ENCODE results near the gene USP32.

The USP32 gene

DNA sequence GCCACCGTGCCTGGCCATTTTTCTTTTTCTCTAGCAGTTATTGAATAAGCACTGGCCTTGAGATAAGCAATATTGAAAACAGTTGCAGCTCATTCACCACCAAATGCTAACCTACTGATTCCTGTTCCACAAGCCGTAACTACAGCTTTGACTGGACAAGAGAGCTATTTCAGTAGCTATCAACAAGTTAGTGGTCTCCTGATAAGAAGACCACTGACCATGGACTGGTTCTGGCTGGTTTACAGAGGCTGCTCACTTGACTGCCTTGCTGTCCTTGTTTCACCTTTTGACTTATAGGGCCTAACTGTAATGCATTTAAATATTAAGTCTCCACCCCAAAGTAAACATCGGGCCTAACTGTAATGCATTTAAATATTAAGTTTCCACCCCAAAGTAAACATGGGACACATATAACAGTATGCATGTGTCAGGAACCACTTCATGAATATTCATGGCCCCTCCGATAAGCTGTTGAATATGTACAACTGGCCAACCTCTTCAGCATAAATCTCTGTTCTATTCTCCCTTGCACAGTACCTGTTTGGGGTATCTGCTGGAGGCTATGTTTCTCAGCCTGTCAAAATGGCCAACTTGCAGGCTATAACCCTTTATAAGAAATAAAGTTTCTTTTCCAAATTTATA lies 94.1 kb downstream of the USP32 start:
- DNase-seq: no peak

DNA sequence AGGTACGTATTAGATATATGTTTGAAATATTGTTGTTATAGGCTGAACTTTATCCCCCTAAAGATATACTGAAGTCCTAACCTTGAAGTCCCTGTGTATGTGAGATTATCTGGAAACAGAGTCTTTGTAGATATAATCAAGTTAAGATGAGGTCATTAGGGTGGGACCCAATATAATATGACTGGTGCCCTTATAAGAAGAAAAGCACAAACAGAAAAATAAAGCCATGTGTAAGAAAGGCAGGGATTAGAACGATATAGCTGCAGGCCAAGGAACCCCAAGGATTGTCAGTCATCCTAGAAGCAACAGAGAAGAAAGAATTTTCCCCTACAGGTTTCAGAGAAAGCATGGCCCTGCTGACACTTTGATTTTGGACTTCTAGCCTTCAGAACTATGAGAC lies 95.8 kb downstream of the USP32 start:
- no peak for DNase-seq

DNA sequence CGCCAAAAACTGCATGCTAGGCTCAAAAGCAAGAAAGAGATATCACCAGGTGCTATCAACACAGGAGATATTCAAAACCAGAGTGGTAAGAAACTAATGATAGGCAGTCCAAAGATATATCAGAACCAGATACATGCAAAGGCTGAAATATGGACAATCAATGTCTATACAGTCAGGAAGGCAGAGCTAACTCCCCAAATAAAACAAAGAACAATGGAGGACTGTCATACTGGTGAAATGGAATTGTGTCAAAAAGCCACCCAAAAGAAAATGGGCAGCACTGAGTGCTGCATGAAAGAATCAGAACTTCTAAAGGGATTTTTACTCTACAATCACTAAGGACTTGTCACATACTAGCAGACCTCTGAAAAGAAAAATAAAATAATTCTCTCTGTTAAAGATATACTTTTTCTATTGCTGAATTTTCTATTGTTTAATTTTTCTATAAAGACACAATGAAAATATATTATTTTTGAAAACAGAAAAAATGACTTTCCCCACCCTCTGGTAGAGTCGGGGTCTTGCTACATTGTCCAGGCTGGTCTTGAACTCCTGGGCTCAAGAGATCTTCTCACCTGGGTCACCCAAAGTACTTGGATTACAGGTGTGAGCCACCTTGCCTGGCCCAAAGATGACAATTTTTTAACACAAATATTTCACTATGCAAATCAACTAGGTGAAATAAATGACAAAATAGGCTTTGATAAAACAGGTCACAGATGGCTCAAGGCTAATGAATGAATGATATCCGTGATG lies 98.2 kb downstream of the USP32 start:
- DNase-seq: no peak

DNA sequence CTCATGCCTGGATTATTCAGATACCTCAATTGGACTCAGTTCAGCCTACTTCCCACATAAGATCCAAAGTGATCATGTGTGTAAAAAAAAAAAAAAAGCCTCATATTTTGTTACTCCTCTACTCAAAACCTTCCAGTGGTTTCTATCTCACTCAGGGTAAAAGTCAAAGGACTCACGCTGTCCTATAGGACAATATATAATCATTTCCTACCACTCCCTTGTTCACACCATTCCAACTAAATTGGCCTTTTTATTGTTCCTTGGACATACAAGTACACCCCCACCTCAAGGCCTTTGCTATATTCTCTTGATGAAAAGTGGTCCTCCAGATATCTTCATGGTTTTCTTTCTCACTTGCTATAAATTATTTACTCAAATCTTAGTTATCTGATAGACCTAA lies 99.2 kb downstream of the USP32 start:
- DNase-seq: no peak

DNA sequence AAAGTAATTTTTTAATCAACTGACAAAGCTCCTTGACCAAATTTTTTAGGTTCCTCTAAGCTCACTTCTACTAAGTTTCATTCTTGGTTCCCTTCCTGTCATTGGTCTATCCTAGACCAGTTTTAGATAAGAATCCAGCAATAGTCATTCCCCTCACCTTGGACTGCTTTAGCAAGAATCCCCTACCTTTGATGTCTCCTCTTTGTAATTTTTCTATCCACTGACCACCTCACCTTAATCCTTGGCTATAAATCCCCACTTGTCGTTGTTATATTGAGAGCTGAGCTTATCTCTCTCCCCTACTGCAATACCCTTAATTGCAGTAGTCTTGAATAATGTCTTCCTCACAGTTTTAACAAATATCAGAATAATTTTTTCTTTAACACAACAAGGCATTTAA lies 107.2 kb downstream of the USP32 start:
- DNase-seq: no peak

DNA sequence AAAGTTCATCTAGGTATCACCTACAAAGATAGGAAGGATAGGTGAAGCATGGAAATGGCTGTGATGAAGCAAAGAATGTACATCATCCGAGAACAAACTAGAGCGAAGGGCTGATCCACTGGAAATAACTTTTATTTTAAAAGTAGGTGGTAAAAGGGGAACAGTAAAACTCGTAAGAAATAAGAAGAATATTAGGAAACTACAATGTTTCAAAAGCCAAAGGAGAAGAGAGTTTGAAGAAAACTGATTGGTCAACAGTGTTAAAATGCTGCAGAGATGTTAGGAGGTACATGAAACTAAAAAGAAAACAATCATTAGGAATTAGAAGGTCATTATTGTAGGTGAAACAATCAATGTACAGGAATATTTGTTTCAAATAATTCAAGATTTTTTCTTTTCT lies 108.1 kb downstream of the USP32 start:
- DNase-seq: no peak

DNA sequence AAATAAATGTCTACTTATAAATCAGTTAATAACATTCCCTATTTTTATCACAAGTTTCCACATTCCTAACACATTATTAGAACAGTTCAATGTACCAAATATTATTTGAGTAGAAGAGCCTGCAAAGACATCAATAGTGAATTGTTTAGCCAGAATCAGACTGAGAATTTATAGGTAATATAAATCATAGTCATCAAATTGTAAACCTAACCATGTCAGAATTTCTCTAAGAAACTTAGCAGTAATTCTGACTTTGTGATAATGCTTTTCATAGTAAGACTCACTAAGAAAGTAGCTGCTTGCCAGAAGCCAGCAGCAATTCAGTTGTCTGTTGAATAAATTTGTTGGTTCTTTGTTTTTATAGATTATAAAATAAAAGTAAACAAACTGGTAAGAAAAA lies 111.3 kb downstream of the USP32 start:
- no peak for DNase-seq

DNA sequence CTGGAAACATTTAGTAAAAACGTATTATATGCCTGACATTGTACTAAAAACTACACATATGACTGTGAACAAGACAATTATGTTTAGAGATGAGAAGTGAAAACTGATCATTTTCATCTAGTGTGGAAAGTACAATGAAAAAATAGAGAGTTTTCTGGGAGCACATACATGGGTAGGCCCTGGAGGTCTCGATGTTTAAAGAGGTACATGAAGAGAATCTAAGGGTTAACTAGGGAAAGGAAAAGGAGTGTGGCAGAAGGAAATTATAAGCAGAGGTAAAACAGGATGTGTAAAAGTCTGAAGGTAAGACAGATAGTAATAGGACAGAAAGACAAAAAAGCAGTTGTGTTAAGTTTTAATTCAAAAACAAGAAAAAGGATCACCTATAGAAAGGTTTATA lies 113.7 kb downstream of the USP32 start:
- DNase-seq: no peak

DNA sequence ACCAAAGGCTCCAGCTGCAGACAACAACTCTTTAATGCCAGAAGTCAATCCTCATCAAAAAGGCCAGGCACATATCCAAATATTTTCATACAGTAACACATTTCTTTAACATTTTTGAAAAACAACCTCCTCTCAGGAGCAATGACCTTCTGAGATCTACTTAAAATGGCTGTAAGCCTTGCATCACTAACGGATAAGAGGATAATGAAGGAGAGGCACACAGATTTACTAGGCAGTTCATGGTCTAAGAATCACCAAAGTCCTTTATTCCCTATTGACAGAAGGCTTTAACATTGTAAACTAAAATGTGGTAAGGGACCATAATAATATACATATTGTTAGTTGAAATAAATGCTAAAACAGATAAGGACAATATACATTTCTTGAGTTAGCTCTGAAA lies 114.7 kb downstream of the USP32 start:
- no peak for DNase-seq

DNA sequence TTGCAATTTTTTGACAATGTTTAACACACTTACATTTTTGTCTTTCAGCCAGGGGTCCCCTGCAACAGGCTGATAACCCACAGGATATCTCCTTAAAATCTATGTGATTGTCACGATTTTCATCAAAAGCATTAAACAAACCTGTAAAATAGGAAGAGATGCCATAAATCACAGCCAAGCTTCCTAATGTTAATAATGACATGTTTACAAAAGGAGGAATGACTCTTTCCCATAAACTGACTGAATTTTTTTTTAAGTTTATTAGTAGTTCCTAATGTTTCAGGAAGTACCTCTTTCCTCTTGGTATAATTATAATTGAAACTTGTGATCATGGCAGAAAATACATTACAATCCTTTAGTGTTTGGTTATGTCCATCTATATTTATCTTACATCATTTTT lies 122.5 kb downstream of the USP32 start:
- no peak for DNase-seq

DNA sequence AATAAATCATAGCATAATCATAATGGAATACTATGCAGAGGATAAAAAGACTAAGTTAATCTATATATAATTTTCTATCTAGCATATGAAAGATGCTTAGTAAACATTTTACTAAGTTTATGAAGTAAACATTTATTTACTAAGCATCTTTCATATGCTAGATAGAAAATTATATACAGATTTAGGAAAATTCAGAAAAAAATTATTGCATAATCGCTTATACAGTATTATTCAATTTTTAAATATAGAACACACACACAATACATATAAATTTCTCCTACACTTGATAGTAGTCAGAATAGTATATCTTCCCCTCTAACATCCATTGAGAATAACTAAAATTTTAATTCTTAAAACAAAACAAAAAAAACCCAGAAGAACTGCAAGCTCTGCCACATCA lies 131.4 kb downstream of the USP32 start:
- DNase-seq: no peak

DNA sequence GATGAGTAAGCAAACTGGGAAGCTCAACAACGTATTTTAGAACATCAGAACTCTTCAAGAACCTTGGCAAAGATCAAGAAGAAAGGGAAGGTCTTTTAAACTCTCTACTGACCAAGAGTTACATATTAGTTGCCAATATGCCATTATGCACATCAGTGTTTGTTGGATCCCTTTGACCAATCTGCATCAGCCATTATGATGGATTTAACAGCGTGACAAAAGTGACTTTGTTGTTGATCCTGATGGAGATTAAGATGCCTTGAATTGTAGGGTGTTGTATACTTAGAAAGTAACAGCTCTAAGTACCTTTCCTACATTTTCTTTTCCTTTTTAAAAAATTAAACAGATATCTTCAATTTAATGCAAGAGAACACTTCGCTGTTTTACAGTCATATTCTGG lies 133.6 kb downstream of the USP32 start:
- no peak for DNase-seq

DNA sequence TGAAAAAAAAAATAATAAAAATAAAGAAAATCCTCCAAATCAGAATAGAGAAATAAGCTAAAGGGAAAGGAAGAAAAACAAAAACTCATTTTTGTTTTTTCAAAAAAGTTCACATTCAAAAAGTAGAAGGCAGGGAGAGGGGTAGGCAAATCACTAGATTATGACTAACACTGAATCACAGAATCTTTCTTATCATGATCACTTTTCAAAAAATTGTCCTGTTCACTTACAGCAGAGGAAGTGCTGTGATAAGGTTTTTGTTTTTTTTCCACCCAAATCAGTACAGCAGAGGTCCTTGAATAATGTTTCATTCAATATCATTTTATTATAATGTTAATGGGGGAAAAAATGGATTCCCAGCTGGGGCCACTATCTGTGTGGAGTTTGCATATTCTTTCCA lies 135.8 kb downstream of the USP32 start:
- DNase-seq: no peak

DNA sequence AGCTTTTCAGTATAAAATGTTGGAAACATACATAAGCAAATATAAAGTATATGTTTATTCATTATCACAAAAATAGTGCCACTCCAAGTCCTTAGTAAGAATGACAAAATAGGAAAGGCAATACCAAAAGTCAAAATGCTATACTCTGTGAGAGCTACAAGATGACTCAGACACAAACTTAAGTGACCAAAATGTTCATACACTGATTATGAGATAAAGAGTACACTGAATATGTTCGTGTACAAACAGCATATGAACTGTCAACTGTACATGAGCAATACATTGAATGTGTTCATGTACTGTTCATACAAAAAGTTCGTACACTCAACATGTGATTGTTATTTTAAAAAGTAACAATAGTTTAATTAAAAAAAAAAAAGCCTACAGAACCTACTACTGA lies 138.9 kb downstream of the USP32 start:
- no peak for DNase-seq

DNA sequence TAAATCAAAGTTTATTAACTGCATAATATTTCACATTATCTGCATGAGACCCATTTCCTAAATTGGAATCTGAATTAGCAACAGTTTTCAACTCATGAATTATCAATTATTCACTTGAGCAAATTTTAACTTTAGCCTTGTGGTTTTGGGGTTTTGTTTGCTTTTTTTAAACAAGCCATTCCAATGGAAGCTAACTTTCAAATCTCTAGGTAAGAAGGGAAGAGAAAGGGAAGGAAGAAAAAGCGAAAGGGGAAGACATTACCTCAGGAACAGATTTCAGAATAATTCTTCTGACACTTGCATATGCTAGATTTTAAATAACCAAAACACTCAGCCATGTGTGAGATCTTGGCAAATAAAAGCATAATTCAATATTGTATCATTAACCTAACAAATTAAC lies 139.5 kb downstream of the USP32 start:
- no peak for DNase-seq

DNA sequence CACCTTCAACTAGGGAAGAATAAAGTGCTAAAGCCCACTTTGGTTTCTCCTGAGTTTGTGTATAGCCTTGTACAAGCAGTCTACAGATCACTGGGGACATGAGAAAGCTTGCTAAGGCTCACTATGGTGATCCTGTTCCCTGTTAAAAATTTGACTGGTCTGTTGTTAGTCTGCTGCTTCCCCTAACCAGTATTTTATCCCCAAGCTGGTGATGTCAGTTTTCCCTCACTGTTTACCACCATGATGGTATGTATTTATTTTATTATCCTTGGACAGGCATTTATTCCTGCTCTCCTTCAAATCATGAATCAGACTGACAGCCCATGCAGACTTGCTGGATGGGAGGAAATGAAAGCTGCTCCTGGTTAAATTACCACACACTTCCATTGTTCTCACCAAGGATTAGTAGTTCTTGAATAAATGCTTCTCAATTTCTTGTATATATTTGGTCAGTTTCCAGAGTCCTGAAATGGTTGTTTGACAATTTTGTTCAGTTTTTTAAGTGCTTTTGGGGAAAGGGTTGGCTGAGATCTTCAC lies 142.6 kb downstream of the USP32 start:
- no peak for DNase-seq

DNA sequence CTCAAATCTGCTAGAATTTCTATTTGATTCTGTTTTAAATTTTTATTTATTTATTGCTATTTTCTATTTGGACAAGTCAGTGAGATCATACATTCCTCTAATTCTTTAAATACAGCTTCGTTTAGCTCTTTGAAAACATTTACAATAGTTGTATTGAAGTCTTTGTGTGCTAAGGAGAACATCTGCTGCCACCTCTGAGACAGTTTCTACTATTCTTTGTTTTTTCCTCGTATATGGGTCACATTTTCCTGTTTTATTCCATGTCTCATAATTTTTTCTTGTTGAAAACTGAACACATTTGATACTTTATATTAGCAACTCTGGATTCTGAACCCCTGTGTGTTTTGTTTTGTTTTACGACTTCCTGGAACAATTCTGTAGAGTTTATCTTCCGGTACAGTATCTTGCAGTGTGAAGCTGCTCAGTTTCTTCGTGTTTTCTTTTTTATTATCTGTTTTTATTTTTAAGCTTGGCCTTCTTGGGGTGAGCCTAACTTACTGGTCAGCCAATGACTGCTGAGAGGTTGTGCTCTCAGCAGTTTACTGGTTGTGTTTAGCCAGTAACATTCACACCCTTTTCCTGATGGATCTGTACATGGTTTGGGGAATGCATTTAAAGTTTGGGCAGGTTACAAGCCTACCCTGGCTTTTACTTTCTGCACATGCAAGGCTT lies 143.2 kb downstream of the USP32 start:
- no peak for DNase-seq

DNA sequence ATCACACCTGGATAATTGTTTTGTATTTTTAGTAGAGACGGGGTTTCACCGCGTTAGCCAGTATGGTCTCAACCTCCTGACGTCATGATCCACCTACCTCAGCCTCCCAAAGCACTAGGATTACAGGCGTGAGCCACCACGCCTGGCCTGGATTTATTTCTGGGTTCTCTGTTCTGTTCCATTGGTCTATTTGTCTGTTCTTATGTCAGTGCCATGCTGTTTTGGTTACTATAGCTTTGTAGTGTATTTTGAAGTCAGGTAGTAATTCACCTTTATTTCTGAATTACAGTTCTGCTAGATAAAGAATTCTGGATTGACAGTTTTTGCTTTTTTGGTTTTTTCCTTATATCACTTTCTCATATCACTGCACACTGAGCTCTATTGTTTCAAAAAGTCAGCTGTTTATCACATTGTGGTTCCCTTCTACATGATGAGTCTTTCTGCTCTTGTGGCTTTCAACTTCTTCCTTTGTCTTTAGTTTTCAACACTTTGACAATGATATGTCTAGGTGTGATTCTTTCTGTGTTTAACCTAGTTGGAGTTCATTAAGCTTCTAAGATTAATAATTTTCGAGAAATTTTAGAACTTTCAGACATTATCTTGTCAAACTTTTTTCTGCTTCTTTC lies 144.0 kb downstream of the USP32 start:
- no peak for DNase-seq

DNA sequence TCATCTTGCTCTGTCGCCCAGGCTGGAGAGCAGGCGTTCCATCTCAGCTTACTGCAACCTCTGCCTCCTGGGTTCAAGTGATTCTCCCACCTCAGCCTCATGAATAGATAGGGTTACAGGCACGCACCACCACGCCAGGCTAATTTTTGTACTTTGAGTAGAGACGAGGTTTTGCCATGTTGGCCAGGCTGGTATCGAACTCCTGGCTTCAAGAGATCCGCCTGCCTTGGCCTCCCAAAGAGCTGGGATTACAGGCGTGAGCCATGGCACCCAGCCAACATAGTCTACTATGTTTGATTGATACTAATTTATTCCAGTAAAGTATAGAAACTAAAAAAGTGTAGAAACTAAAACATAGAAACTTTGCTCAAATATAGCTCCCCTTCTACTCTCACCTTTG lies 147.3 kb downstream of the USP32 start:
- no peak for DNase-seq

DNA sequence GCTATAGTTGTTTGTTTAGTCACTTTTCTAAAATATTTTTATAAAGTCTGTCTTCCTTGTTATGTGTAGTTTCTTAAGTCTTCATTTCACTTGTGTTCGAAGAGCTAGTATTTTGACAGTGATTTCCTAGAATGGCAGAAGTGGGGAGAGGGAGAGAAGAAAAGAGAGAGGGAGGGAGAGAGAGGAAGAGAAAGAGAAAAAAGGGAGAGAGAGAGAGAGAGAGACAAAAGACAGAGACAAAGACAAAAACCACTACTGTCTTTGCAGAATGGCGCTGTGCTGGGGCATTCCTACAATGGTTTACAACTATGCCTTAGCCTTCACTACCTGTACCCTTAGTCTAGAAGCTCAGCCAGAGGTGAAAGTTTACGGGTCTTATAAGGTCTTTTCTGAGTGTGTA lies 151.6 kb downstream of the USP32 start:
- no peak for DNase-seq

DNA sequence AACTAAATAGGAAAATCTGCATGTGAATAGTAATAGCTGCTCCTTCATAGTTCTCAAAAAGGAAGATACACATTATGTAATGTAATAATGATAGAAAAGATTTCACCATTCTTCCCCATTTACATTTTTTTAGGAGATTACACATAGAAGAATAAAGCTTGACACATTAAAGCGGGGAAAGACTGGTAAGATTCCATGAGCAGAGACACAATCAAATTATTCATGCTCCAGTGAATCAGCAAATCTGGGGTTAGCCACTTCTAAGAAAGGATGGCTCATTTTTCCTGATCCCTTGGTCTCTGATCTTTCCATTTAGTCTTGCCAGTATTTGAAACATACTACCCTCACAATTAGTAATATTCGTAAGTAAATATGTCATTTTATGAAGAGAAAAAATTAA lies 160.2 kb downstream of the USP32 start:
- DNase-seq: no peak

DNA sequence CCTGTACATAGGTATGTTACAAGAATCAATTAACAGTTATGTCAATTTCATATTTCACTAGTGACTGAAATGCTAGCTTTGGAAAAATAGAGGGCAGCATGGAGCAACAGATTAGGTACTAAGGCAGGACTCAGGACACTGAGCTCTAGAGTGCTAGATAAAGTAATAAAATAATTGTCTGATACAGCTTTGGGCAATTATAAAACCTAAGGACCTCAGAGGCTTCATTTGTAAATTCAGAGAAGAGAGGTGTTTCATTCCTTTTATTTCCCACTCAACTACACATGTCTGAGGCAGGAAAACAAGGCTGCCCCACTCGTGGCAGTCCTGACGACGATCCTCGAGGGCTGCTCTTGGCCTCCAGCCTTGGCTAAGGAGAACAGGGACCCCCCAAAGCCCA lies 160.7 kb downstream of the USP32 start:
- DNase-seq: peak in 1 of 4 experiments; percentile 28

DNA sequence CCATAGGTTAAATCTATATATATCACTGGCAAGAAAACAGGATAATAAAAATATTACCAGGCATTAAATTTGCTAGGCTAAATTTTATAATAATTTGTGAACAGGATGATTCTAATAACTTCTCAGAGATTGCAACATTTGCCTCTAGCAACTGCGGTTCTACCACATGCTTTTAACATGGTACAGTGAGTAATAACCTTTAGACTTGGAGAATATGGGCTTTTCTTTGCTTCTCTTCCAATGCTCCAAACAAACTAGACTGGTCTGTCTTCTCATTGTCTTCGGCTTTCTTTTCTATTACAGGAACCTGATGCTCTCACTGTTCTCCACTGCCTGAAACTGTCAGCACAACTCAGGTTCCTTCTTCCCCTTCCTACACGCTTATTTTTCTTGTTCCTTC lies 161.6 kb downstream of the USP32 start:
- peak in 1 of 4 experiments; percentile 5 for DNase-seq
